Type B pancreatic cell (in vitro differentiated cells): Measurements from ENCODE around the gene SLCO3A1. TPM values are rescaled to one million over a fixed set of nuclear protein-coding genes. Genes with fewer than 3 reads are reported as not detected.
A peak's percentile ranks its signal among the peaks of the same experiment; 100 is the strongest.
"Not testable (repeated sequence)": the region's sequence is repeated elsewhere in the genome, so short reads cannot be mapped to it uniquely, and the experiment has no call there.

ENCODE experiments used
- DNase-seq: peaks from one replicate; pipeline ENCODE4 v3.0.0; 2021; ENCODE audit warnings: mixed read lengths; ENCODE audit not compliant: unreplicated experiment; ENCODE audit errors: extremely low spot score
- H3K27ac Mint-ChIP-seq: 2 replicates; pipeline ENCODE4 v1.8.0; 2021; ENCODE audit warnings: mild to moderate bottlenecking, mixed read lengths
- H3K27me3 Mint-ChIP-seq: 2 replicates; pipeline ENCODE4 v1.8.0; 2021; ENCODE audit warnings: mixed read lengths
- H3K36me3 Mint-ChIP-seq: 2 replicates; pipeline ENCODE4 v1.8.0; 2021; ENCODE audit warnings: mixed read lengths
- H3K4me1 Mint-ChIP-seq: one replicate; pipeline ENCODE4 v1.8.0; 2021; ENCODE audit warnings: mixed read lengths; ENCODE audit not compliant: unreplicated experiment
- H3K4me3 Mint-ChIP-seq: 2 replicates; pipeline ENCODE4 v1.8.0; 2021; ENCODE audit warnings: mild to moderate bottlenecking, mixed read lengths
- H3K9me3 Mint-ChIP-seq: 2 replicates; pipeline ENCODE4 v1.8.0; 2021; ENCODE audit warnings: mixed read lengths
- total RNA-seq: library from RNA; stranded (reverse); gene quantifications from 2 replicates; pipeline ENCODE4 v1.2.1, GENCODE V29; 2021; ENCODE audit warnings: low replicate concordance
- TF ChIP-seq, protein P1 (sequence below): fragments of 200-600 bp; sonication (generic); conservative IDR thresholded peaks from 2 replicates; pipeline ENCODE4 v1.5.0; 2021; ENCODE audit warnings: antibody characterized with exemption, mild to moderate bottlenecking

The SLCO3A1 gene
- total RNA-seq, 1 donor from 2014 or later = 30.9 TPM

DNA sequence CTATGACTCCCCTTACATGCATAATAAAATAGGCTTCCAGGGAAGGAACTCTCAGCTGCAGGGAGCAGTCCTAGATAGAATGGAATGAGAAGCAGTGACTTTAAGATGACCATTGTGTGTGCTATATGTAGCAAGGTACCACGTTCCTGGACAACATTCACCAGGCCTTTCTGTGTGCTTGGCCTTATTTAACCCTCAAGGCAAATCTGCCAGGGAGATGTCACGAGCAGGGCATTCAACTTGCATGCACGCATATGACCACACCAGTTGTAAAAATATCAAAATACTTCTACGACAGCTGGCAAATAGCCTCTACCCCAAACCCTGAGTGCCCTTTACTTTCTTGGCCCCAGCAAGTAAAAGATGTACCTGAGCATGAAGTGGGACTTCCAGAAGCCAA is 342.8 kb downstream of the SLCO3A1 start:
- no peak overlapping the region for H3K4me3 Mint-ChIP-seq

DNA sequence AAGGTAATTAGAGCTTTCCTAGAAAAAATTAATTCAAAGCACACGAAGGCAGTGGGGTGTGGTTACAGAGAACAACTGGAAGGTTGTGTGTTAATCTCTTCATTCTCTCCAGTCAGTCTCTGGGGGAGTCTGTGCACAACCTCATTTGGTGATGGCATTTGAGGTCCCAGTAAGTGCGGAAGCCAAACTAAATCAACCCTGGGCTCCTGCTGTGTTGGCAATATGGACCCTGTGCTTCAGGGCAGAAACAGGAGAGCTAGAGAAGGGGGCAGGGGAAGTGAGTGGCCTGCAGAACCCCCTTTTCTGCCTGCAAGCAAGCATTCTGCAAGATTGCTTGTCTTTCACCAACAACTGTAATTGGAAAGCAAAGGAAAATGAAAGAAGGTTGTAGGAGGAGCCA is 344.2 kb downstream of the SLCO3A1 start:
- peaks cover 4% of the 10 kb centered on the region for H3K4me1 Mint-ChIP-seq
- peaks cover 4% of the 10 kb centered on the region for H3K9me3 Mint-ChIP-seq
- DNase-seq = no peak
- TF ChIP-seq, protein P1, sequence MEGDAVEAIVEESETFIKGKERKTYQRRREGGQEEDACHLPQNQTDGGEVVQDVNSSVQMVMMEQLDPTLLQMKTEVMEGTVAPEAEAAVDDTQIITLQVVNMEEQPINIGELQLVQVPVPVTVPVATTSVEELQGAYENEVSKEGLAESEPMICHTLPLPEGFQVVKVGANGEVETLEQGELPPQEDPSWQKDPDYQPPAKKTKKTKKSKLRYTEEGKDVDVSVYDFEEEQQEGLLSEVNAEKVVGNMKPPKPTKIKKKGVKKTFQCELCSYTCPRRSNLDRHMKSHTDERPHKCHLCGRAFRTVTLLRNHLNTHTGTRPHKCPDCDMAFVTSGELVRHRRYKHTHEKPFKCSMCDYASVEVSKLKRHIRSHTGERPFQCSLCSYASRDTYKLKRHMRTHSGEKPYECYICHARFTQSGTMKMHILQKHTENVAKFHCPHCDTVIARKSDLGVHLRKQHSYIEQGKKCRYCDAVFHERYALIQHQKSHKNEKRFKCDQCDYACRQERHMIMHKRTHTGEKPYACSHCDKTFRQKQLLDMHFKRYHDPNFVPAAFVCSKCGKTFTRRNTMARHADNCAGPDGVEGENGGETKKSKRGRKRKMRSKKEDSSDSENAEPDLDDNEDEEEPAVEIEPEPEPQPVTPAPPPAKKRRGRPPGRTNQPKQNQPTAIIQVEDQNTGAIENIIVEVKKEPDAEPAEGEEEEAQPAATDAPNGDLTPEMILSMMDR = no peak
- H3K4me3 Mint-ChIP-seq = no peak overlapping the region
- no peaks in the 10 kb centered on the region for H3K27me3 Mint-ChIP-seq
- H3K27ac Mint-ChIP-seq = no peak overlapping the region
- H3K36me3 Mint-ChIP-seq = no peaks in the 10 kb centered on the region

More for the DNA sequence above, 342.8 kb downstream of the SLCO3A1 start:
- H3K36me3 Mint-ChIP-seq = no peaks in the 10 kb centered on the region
- H3K4me1 Mint-ChIP-seq = peaks cover 4% of the 10 kb centered on the region
- no peaks in the 10 kb centered on the region for H3K27me3 Mint-ChIP-seq
- TF ChIP-seq, protein P1 = no peak
- no peak overlapping the region for H3K27ac Mint-ChIP-seq
- no peak for DNase-seq
- H3K9me3 Mint-ChIP-seq = peaks cover under 1% of the 10 kb centered on the region

DNA sequence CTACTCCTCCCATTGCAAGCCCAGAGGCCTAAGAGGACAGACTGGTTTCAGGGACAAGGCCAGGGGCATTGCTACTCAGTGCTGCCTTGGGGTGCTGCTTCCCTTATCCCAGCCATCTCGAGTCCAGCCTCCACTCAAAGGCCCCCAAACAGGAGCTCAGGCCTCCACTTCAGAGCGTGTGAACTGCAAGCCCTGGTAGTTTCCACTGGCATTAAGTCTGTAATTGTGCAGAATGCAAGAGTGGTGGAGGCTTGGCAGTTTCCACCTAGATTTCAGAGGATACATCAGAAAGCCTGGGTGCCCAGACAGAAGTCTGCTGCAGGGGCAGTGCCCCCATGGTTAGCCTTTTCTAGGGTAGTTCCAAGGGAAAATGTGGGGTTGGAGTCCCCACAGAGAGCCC is 347.4 kb downstream of the SLCO3A1 start:
- no peak overlapping the region for H3K4me3 Mint-ChIP-seq
- no peak overlapping the region for H3K27ac Mint-ChIP-seq
- TF ChIP-seq, protein P1 = no peak
- H3K9me3 Mint-ChIP-seq = peaks cover 4% of the 10 kb centered on the region
- DNase-seq = no peak
- peaks cover 4% of the 10 kb centered on the region for H3K4me1 Mint-ChIP-seq
- H3K36me3 Mint-ChIP-seq = no peaks in the 10 kb centered on the region
- H3K27me3 Mint-ChIP-seq = no peaks in the 10 kb centered on the region

DNA sequence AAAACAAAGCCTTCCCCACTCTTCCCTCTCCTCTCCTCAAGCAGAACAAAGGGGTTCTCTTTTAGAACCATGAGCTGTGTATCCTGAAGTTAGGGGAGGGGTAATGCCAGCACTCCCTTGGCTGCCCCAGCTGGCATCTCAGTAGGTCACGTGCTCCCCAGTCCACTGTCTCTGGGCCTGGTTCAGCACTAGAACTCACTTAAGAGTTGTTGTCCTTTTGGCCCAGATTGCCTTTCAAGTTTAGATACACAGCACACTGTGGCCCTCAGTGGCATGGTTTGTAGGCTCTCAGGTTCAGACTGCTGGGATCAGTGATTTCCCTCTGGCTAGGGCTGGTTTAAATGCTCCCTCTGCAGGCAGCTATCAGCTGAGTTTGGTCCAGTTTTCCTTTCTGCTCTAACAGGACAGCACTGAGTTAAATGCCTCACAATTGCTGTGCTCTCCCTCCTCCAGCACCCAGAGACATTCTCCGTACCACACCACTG is 351.8 kb downstream of the SLCO3A1 start:
- Mint-ChIP-seq H3K4me3 (no peak overlapping the region), H3K27me3 (no peaks in the 10 kb centered on the region), H3K9me3 (peaks cover 4% of the 10 kb centered on the region), H3K36me3 (no peaks in the 10 kb centered on the region), H3K27ac (no peak overlapping the region), H3K4me1 (no peaks in the 10 kb centered on the region)
- TF ChIP-seq, protein P1 = peak; percentile 37
- DNase-seq = no peak

DNA sequence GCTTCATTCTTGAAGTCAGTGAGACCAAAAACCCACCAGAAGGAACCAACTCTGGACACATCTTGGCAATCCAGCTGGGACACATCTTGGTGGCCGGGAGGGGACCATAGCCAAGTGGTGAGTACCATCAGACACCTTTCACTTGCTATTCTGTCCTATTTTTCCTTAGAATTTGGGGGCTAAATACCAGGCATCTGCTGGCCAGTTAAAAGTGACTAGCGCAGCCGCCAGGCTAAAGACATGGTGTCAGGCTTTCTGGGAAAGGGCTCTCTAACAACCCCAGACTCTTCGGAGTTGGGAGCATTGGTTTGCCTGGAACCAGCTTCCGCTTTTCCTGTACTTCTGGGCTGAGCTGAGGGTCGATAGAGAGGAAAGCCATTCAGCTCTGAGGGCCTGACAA is 354.1 kb downstream of the SLCO3A1 start:
- H3K27ac Mint-ChIP-seq, H3K4me3 Mint-ChIP-seq, H3K4me1 Mint-ChIP-seq, H3K27me3 Mint-ChIP-seq, H3K36me3 Mint-ChIP-seq, DNase-seq, H3K9me3 Mint-ChIP-seq: not testable (repeated sequence)
